Liver (tissue), 3 donors: ENCODE measurements around the gene DAGLA.

Experiments used
- ATF3 ChIP-seq: IDR thresholded peaks from 2 replicates; pipeline ENCODE4 v1.6.1; 2016; ENCODE audit warnings: antibody characterized with exemption
- GABPA ChIP-seq, 2 donors: IDR thresholded peaks in 1 of 2; conservative IDR thresholded peaks in 1 of 2; 2 replicates each; pipeline ENCODE4 v1.6.1; 2016; ENCODE audit warnings: antibody characterized with exemption in 2 of 2, mild to moderate bottlenecking in 1 of 2, moderate library complexity in 1 of 2
- REST ChIP-seq: IDR thresholded peaks from 2 replicates; pipeline ENCODE4 v1.6.1; 2016; ENCODE audit warnings: antibody characterized with exemption, mild to moderate bottlenecking
- RXRA ChIP-seq, 2 donors: IDR thresholded peaks; 2 replicates each; pipeline ENCODE4 v1.6.1; 2017 to 2018; ENCODE audit warnings: antibody characterized with exemption in 2 of 2, mild to moderate bottlenecking in 1 of 2
- SP1 ChIP-seq: IDR thresholded peaks from 2 replicates; pipeline ENCODE4 v1.6.1; 2018; ENCODE audit warnings: antibody characterized with exemption, mild to moderate bottlenecking
- TF ChIP-seq, protein P1 (sequence below): fragments of 150-350 bp; IDR thresholded peaks from 2 replicates; pipeline ENCODE4 v1.5.1; 2017; ENCODE audit warnings: improper control_type of control experiment, low read depth, low read length; ENCODE audit not compliant: missing input control
- TF ChIP-seq, protein P2 (sequence below): IDR thresholded peaks from 2 replicates; pipeline ENCODE4 v1.6.1; 2016; ENCODE audit warnings: antibody characterized with exemption
- donor health status: healthy.
- donor health status: healthy.

- TF ChIP-seq, protein P1, sequence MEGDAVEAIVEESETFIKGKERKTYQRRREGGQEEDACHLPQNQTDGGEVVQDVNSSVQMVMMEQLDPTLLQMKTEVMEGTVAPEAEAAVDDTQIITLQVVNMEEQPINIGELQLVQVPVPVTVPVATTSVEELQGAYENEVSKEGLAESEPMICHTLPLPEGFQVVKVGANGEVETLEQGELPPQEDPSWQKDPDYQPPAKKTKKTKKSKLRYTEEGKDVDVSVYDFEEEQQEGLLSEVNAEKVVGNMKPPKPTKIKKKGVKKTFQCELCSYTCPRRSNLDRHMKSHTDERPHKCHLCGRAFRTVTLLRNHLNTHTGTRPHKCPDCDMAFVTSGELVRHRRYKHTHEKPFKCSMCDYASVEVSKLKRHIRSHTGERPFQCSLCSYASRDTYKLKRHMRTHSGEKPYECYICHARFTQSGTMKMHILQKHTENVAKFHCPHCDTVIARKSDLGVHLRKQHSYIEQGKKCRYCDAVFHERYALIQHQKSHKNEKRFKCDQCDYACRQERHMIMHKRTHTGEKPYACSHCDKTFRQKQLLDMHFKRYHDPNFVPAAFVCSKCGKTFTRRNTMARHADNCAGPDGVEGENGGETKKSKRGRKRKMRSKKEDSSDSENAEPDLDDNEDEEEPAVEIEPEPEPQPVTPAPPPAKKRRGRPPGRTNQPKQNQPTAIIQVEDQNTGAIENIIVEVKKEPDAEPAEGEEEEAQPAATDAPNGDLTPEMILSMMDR = no peak
- TF ChIP-seq SP1 (no peak), RXRA (IDR thresholded peaks at IDR 0.05) (no peak), GABPA (IDR thresholded peaks at IDR 0.05 in 1 of 2, conservative IDR thresholded peaks at IDR 0.05 in 1 of 2) (no peak), ATF3 (no peak), REST (no peak)
- TF ChIP-seq, protein P2, sequence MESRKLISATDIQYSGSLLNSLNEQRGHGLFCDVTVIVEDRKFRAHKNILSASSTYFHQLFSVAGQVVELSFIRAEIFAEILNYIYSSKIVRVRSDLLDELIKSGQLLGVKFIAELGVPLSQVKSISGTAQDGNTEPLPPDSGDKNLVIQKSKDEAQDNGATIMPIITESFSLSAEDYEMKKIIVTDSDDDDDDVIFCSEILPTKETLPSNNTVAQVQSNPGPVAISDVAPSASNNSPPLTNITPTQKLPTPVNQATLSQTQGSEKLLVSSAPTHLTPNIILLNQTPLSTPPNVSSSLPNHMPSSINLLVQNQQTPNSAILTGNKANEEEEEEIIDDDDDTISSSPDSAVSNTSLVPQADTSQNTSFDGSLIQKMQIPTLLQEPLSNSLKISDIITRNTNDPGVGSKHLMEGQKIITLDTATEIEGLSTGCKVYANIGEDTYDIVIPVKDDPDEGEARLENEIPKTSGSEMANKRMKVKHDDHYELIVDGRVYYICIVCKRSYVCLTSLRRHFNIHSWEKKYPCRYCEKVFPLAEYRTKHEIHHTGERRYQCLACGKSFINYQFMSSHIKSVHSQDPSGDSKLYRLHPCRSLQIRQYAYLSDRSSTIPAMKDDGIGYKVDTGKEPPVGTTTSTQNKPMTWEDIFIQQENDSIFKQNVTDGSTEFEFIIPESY = no peak
Observed at GRCh38 chr11:61667684-61668305, 12.4 kb upstream of the DAGLA start.
